Endothelial cell (in vitro differentiated cells): ENCODE data around the gene ACADS. TPM values are rescaled to one million over a fixed set of nuclear protein-coding genes. Genes with fewer than 3 reads are reported as not detected.

ENCODE experiments used
- DNase-seq: peaks from one replicate; pipeline ENCODE4 v3.0.0; 2021; ENCODE audit warnings: low spot score
- H3K27ac Mint-ChIP-seq: one replicate; pipeline ENCODE4 v1.8.0; 2021; ENCODE audit warnings: mixed read lengths, inconsistent platforms; ENCODE audit not compliant: unreplicated experiment
- H3K27me3 Mint-ChIP-seq: one replicate; pipeline ENCODE4 v1.8.0; 2021; ENCODE audit warnings: mild to moderate bottlenecking, moderate library complexity, mixed read lengths, inconsistent platforms; ENCODE audit not compliant: unreplicated experiment
- H3K36me3 Mint-ChIP-seq: one replicate; pipeline ENCODE4 v1.8.0; 2021; ENCODE audit warnings: mild to moderate bottlenecking, low read depth, mixed read lengths, inconsistent platforms; ENCODE audit not compliant: unreplicated experiment
- H3K4me1 Mint-ChIP-seq: one replicate; pipeline ENCODE4 v1.8.0; 2021; ENCODE audit warnings: mild to moderate bottlenecking, mixed read lengths, inconsistent platforms; ENCODE audit not compliant: unreplicated experiment
- H3K4me3 Mint-ChIP-seq: one replicate; pipeline ENCODE4 v1.8.0; 2021; ENCODE audit warnings: mild to moderate bottlenecking, mixed read lengths, inconsistent platforms; ENCODE audit not compliant: unreplicated experiment
- H3K9me3 Mint-ChIP-seq: one replicate; pipeline ENCODE4 v1.8.0; 2021; ENCODE audit warnings: mixed read lengths, inconsistent platforms; ENCODE audit not compliant: unreplicated experiment
- total RNA-seq: library from RNA; stranded (reverse); fragmentation: NEBNext Ultra II Directional; extraction: Animal tissue kit (Norgen Biotek cat#: 25700); gene quantifications from one replicate; pipeline ENCODE4 v1.2.1, GENCODE V29; 2021; ENCODE audit not compliant: unreplicated experiment
- TF ChIP-seq, protein P1 (sequence below): fragments of 200-600 bp; sonication (generic); IDR thresholded peaks from one replicate; pipeline ENCODE4 v1.5.0; 2021; ENCODE audit warnings: antibody characterized with exemption; ENCODE audit not compliant: unreplicated experiment

The ACADS gene
- total RNA-seq, 1 donor from 2014 or later = 5.6 TPM

DNA sequence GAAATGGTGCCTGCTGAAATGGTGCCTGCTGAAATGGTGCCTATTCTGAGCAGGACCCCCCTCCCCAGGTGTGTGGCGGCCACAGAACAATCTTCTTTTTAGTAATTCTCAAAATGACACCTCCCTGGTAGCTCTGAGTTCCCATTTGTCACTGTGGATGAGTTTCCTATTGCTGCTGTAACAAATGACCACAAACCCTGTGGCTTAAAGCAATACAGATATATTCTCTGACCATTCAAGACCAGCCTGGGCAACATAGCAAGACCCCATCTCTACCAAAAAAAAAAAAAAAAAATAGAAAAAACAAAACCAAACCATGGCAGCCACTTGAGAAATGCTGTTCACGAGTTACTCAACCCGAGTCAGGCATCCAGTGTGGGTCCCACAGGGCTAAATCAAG lies 7.9 kb downstream of the ACADS start:
- H3K9me3 Mint-ChIP-seq = no peaks in the 10 kb centered on the region
- no peak overlapping the region for H3K4me3 Mint-ChIP-seq
- H3K27me3 Mint-ChIP-seq = peaks cover 2% of the 10 kb centered on the region
- TF ChIP-seq, protein P1, sequence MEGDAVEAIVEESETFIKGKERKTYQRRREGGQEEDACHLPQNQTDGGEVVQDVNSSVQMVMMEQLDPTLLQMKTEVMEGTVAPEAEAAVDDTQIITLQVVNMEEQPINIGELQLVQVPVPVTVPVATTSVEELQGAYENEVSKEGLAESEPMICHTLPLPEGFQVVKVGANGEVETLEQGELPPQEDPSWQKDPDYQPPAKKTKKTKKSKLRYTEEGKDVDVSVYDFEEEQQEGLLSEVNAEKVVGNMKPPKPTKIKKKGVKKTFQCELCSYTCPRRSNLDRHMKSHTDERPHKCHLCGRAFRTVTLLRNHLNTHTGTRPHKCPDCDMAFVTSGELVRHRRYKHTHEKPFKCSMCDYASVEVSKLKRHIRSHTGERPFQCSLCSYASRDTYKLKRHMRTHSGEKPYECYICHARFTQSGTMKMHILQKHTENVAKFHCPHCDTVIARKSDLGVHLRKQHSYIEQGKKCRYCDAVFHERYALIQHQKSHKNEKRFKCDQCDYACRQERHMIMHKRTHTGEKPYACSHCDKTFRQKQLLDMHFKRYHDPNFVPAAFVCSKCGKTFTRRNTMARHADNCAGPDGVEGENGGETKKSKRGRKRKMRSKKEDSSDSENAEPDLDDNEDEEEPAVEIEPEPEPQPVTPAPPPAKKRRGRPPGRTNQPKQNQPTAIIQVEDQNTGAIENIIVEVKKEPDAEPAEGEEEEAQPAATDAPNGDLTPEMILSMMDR = no peak
- H3K27ac Mint-ChIP-seq = no peak overlapping the region
- no peaks in the 10 kb centered on the region for H3K4me1 Mint-ChIP-seq
- peaks cover 18% of the 10 kb centered on the region for H3K36me3 Mint-ChIP-seq
- DNase-seq = no peak

DNA sequence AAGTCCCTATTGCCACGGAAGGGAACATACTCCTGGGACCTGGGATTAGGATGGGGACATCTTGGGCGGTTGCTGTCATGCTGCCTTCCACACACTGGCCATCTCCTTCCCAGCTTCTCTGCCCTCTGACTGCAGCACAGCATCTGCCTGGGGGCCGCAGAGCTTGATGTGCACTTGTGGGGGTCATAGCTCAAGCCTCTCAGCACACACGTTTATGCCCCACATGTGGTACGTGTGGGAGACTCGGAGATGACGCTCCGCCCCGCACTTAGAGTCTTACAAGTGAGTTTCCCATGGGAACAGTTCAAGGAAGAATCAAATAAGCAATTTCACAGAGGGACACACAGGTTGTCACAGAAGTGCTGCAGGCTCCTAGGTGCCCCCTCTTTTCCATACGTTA lies 8.6 kb downstream of the ACADS start:
- H3K36me3 Mint-ChIP-seq = peaks cover 18% of the 10 kb centered on the region
- no peak for DNase-seq
- peaks cover 2% of the 10 kb centered on the region for H3K27me3 Mint-ChIP-seq
- H3K4me1 Mint-ChIP-seq = no peaks in the 10 kb centered on the region
- TF ChIP-seq, protein P1 = no peak
- no peak overlapping the region for H3K27ac Mint-ChIP-seq
- no peak overlapping the region for H3K4me3 Mint-ChIP-seq
- no peaks in the 10 kb centered on the region for H3K9me3 Mint-ChIP-seq

DNA sequence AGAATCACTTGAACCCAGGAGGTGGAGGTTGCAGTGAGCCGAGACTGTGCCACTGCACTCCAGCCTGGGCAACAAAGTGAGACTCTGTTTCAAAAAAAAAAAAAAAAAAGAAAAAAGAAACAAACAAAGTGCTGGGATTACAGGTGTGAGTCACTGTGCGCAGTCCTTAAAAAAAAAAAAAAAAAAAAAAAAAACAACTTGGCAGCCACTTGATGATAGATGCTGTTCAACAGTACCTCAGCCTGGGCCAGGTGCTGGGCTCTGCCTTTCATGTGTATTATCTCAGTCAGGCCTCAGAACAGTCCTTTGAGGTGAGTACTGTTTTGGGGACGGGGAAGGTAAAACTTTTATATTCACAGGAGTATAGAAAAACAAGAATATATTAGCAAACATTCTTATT lies 9.6 kb downstream of the ACADS start:
- Mint-ChIP-seq H3K36me3 (peaks cover 11% of the 10 kb centered on the region), H3K9me3 (no peaks in the 10 kb centered on the region), H3K27me3 (peaks cover 2% of the 10 kb centered on the region), H3K27ac (no peak overlapping the region), H3K4me1 (no peaks in the 10 kb centered on the region), H3K4me3 (no peak overlapping the region)
- TF ChIP-seq, protein P1 = no peak
- DNase-seq = no peak

DNA sequence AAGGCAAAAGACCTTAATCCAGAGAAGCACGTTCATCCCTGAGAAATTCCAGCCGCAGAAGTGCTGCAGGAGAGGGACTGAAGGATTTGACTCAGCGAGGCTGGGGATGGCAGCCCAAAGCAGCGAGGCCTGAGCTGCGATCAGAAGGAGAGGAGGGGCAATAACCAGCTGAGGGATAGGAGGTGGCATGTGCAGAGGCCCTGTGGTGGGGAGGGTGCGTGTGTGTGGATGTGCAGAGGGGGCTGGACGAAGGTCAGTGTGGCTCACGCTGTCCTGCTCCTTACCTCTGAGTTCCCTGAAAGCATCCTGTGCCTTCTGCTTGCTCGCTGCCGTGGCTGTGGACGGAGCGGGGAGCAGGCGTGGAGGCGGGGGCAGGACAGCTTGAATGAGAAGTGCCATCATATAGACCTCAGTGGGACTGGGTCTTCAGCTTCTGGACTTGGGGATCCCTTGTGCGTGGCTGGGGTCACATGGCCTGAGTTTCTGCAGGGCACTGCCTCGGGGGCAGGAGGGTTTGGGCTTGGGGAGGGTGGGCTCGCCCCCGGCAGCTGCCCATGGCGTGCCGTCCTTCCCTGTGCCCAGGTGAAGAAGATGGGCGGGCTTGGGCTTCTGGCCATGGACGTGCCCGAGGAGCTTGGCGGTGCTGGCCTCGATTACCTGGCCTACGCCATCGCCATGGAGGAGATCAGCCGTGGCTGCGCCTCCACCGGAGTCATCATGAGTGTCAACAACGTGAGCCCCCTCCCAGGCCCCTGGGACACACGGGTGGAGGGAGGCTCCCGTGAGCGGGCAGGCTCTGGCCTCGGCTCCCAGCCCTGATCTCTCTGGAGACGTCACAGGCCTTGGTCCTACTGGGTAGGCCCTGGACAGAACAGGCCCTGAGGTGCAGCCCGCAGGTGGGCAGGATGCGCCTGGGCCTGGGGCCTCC lies 11.0 kb downstream of the ACADS start:
- H3K27me3 Mint-ChIP-seq = peaks cover 3% of the 10 kb centered on the region

More for the DNA sequence above, 11.0 kb downstream of the ACADS start:
- no peak overlapping the region for H3K4me3 Mint-ChIP-seq
- H3K9me3 Mint-ChIP-seq = no peaks in the 10 kb centered on the region
- TF ChIP-seq, protein P1 = no peak
- no peaks in the 10 kb centered on the region for H3K4me1 Mint-ChIP-seq
- peaks cover 6% of the 10 kb centered on the region for H3K36me3 Mint-ChIP-seq
- no peak overlapping the region for H3K27ac Mint-ChIP-seq
- no peak for DNase-seq
